HG03520 (cell line): ENCODE results near the gene ETAA1.
A peak's percentile ranks its signal among the peaks of the same experiment; 100 is the strongest.

ENCODE experiments used
- ATAC-seq: cut with Tn5 transposase; IDR thresholded peaks from one replicate; pipeline ENCODE4 v1.9.1; 2021; ENCODE audit warnings: mild to moderate bottlenecking, moderate library complexity; ENCODE audit not compliant: unreplicated experiment

The ETAA1 gene

GRCh38 chr2:67397143-67397986 is at the start of gene ETAA1:
Gene ETAA1, plus strand, starts transcription at chr2:67397333. Its CDS starts 116 bp downstream, at chr2:67397449.
- peak; percentile 100 for ATAC-seq

- ATAC-seq = no peak
Observed at GRCh38 chr2:67366832-67367412, 30.2 kb upstream of the ETAA1 start.

GRCh38 chr2:67374481-67374880 is 22.7 kb upstream of the ETAA1 start:
- ATAC-seq = no peak

GRCh38 chr2:67374949-67375348 is 22.2 kb upstream of the ETAA1 start:
- no peak for ATAC-seq

GRCh38 chr2:67378555-67378954 is 18.6 kb upstream of the ETAA1 start:
- no peak for ATAC-seq

- no peak for ATAC-seq
Observed at GRCh38 chr2:67379048-67379447, 18.1 kb upstream of the ETAA1 start.

GRCh38 chr2:67384123-67384822 is 12.9 kb upstream of the ETAA1 start:
- ATAC-seq = no peak

- ATAC-seq = no peak
Observed at GRCh38 chr2:67388680-67389079, 8.5 kb upstream of the ETAA1 start.

GRCh38 chr2:67389286-67389685 is 7.8 kb upstream of the ETAA1 start:
- no peak for ATAC-seq

GRCh38 chr2:67389788-67390187 is 7.3 kb upstream of the ETAA1 start:
- ATAC-seq = no peak

- ATAC-seq = no peak
Observed at GRCh38 chr2:67393237-67393636, 3.9 kb upstream of the ETAA1 start.

- no peak for ATAC-seq
Observed at GRCh38 chr2:67394734-67395133, 2.4 kb upstream of the ETAA1 start.

- ATAC-seq = no peak
Observed at GRCh38 chr2:67399144-67399543, 2.0 kb downstream of the ETAA1 start.

- no peak for ATAC-seq
Observed at GRCh38 chr2:67399831-67400489, 2.8 kb downstream of the ETAA1 start.

GRCh38 chr2:67400560-67401485 is 3.7 kb downstream of the ETAA1 start:
- ATAC-seq = no peak

- no peak for ATAC-seq
Observed at GRCh38 chr2:67408346-67408745, 11.2 kb downstream of the ETAA1 start.

- no peak for ATAC-seq
Observed at GRCh38 chr2:67412424-67412823, 15.3 kb downstream of the ETAA1 start.

GRCh38 chr2:67414867-67415266 is 17.7 kb downstream of the ETAA1 start:
- no peak for ATAC-seq

GRCh38 chr2:67416136-67416535 is 19.0 kb downstream of the ETAA1 start:
- ATAC-seq = no peak

- ATAC-seq = no peak
Observed at GRCh38 chr2:67423489-67423888, 26.4 kb downstream of the ETAA1 start.
